SK-N-MC (cell line): ENCODE data around the gene KLF7.

Experiments used
- FOXP2 ChIP-seq: optimal IDR thresholded peaks from 2 replicates; pipeline ENCODE3; 2011; ENCODE audit warnings: mild to moderate bottlenecking, moderate library complexity; ENCODE audit not compliant: insufficient read depth; ENCODE audit errors: extremely low read length, control extremely low read depth
- POLR2AphosphoS5 ChIP-seq: IDR thresholded peaks from 2 replicates; pipeline ENCODE4 v1.6.1; 2012; ENCODE audit warnings: mild to moderate bottlenecking, low read depth, low read length, borderline replicate concordance

- TF ChIP-seq POLR2AphosphoS5 (no peak), FOXP2 (no peak)
Observed at GRCh38 chr2:207049122-207049521, 116.6 kb downstream of the KLF7 start.
